ENCODE results near the gene DENND1A. TPM values are rescaled to one million over a fixed set of nuclear protein-coding genes. Genes with fewer than 3 reads are reported as not detected.

DENND1A gene
- total RNA-seq, 1 experiment from 2014 or later = 13.0 TPM

GRCh38 chr9:123680352-123680751 is 249.6 kb downstream of the DENND1A start:
- no peak for TF ChIP-seq CTCF (IDR thresholded peaks at IDR 0.05; ENCODE audit: unreplicated experiment)
- Mint-ChIP-seq H3K9me3 (ENCODE audit: low read depth, unreplicated experiment) (peaks cover 7% of the 10 kb centered on the region), H3K4me1 (ENCODE audit: low read depth, unreplicated experiment) (peaks cover 8% of the 10 kb centered on the region), H3K36me3 (ENCODE audit: insufficient read depth, unreplicated experiment) (peaks cover 5% of the 10 kb centered on the region), H3K27ac (ENCODE audit: unreplicated experiment) (no peak overlapping the region), H3K4me3 (ENCODE audit: low read depth, unreplicated experiment) (no peak overlapping the region), H3K27me3 (ENCODE audit: unreplicated experiment) (no peaks in the 10 kb centered on the region)
- CTCF ChIA-PET = no interaction called here
- intact Hi-C loops (cut with micrococcal nuclease; ENCODE audit: unreplicated experiment) = no loop called here
- no peak for DNase-seq
- no TSS peak for BruUV-seq (replicated peaks)

DNA sequence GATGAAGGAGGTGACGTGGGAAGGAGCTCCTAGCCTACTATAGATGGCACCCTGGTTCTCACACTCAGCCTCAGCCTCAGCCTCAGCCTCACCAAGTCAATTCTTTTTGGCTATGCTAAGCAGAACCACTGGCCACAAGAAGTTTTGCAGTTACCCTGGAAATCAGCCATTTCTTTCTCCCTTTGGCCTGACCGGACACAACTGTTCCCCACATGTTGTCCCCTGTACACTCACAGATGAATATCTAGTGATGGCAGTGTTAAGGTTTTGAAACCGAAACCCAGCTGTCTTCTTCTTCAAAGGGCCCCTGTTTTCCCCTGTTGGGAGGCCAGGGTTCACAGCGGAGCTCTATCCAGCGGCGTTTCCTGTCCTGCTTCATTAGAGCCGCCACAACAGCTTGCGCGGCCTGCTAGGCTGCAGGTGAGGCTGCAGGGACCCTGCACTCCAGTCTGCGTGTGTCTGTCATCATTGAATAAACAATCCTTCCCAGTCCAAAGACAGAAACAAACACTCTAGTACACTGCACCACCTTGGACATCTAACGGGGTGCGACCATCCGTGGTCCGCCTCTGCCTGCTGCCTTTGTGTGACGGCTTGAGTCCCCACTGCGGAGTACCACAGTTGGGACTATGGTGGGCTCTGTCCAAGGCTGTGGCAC is 250.5 kb downstream of the DENND1A start:
- Mint-ChIP-seq H3K27me3 (ENCODE audit: unreplicated experiment) (no peaks in the 10 kb centered on the region), H3K36me3 (ENCODE audit: insufficient read depth, unreplicated experiment) (peaks cover 5% of the 10 kb centered on the region), H3K4me1 (ENCODE audit: low read depth, unreplicated experiment) (peaks cover 5% of the 10 kb centered on the region), H3K4me3 (ENCODE audit: low read depth, unreplicated experiment) (no peak overlapping the region), H3K27ac (ENCODE audit: unreplicated experiment) (no peak overlapping the region), H3K9me3 (ENCODE audit: low read depth, unreplicated experiment) (peaks cover 9% of the 10 kb centered on the region)
- CTCF ChIA-PET = no interaction called here
- intact Hi-C loops (cut with micrococcal nuclease; ENCODE audit: unreplicated experiment) = no loop called here
- no peak for DNase-seq
- no peak for TF ChIP-seq CTCF (IDR thresholded peaks at IDR 0.05; ENCODE audit: unreplicated experiment)
- BruUV-seq (replicated peaks) = no TSS peak

- Mint-ChIP-seq H3K27ac (ENCODE audit: unreplicated experiment) (no peak overlapping the region), H3K36me3 (ENCODE audit: insufficient read depth, unreplicated experiment) (peaks cover 5% of the 10 kb centered on the region), H3K9me3 (ENCODE audit: low read depth, unreplicated experiment) (peaks cover 13% of the 10 kb centered on the region), H3K27me3 (ENCODE audit: unreplicated experiment) (no peaks in the 10 kb centered on the region), H3K4me1 (ENCODE audit: low read depth, unreplicated experiment) (no peaks in the 10 kb centered on the region), H3K4me3 (ENCODE audit: low read depth, unreplicated experiment) (no peak overlapping the region)
- no TSS peak for BruUV-seq (replicated peaks)
- CTCF ChIA-PET = interaction anchor here (1.3 kb wide), 1 partner anchor 8 kb away, joined by 4 read pairs; no protein-coding TSS in a partner anchor
- TF ChIP-seq CTCF (IDR thresholded peaks at IDR 0.05; ENCODE audit: unreplicated experiment) = no peak
- intact Hi-C loops (cut with micrococcal nuclease; ENCODE audit: unreplicated experiment) = no loop called here
- DNase-seq = no peak
Observed at GRCh38 chr9:123678878-123679329, 251.0 kb downstream of the DENND1A start.

- intact Hi-C loops (cut with micrococcal nuclease; ENCODE audit: unreplicated experiment) = no loop called here
- H3K9me3 Mint-ChIP-seq (ENCODE audit: low read depth, unreplicated experiment) = peaks cover 14% of the 10 kb centered on the region
- CTCF ChIA-PET = interaction anchor here (1.3 kb wide), 1 partner anchor 9 kb away, joined by 4 read pairs; no protein-coding TSS in a partner anchor
Observed at GRCh38 chr9:123678038-123678877, 251.7 kb downstream of the DENND1A start.

More at GRCh38 chr9:123678038-123678877, 251.7 kb downstream of the DENND1A start:
- no peaks in the 10 kb centered on the region for H3K27me3 Mint-ChIP-seq (ENCODE audit: unreplicated experiment)
- no TSS peak for BruUV-seq (replicated peaks)
- no peak overlapping the region for H3K4me3 Mint-ChIP-seq (ENCODE audit: low read depth, unreplicated experiment)
- no peak for DNase-seq
- TF ChIP-seq CTCF (IDR thresholded peaks at IDR 0.05; ENCODE audit: unreplicated experiment) = no peak
- H3K4me1 Mint-ChIP-seq (ENCODE audit: low read depth, unreplicated experiment) = no peaks in the 10 kb centered on the region
- H3K27ac Mint-ChIP-seq (ENCODE audit: unreplicated experiment) = no peak overlapping the region
- peaks cover 5% of the 10 kb centered on the region for H3K36me3 Mint-ChIP-seq (ENCODE audit: insufficient read depth, unreplicated experiment)

Measured in Calu3 (cell line).